ENCODE data around the gene MAK. TPM values are rescaled to one million over a fixed set of nuclear protein-coding genes. Genes with fewer than 3 reads are reported as not detected.
"Not testable (repeated sequence)": the region's sequence is repeated elsewhere in the genome, so short reads cannot be mapped to it uniquely, and the experiment has no call there.

MAK gene
- total RNA-seq, 4 donors from 2014 or later = 0.04 to 0.19 TPM; not detected in 2

- peak overlapping the region; percentile 86 to 96 (median 91) for H3K27ac ChIP-seq
- H3K4me1 ChIP-seq = peaks cover 5 to 52% (median 19%) of the 10 kb centered on the region in 3 donors
- DNase-seq = no peak
- intact Hi-C loops (cut with DNase I) = no loop called here
- WGBS, 2 donors = 0% methylated on average over 5 to 6 of the region's 6 CpGs
- H3K4me3 ChIP-seq = peak overlapping the region; percentile 60 to 83 (median 72)
- peaks cover 0 to 29% (median 0%) of the 10 kb centered on the region in 3 donors for H3K36me3 ChIP-seq
- H3K9me3 ChIP-seq = peaks cover 0 to 8% (median 0%) of the 10 kb centered on the region in 3 donors
- TF ChIP-seq CTCF (IDR thresholded peaks at IDR 0.05) = peak in 1 of 6 experiments; percentile 6
- TF ChIP-seq POLR2A (IDR thresholded peaks at IDR 0.05) = no peak
- H3K27me3 ChIP-seq = no peaks in the 10 kb centered on the region
These were observed 115.8 kb downstream of the MAK start for GRCh38 chr6:10722570-10722819.

- Histone ChIP-seq H3K27ac (peak overlapping the region; percentile 86 to 96 (median 91)), H3K4me1 (peaks cover 5 to 52% (median 19%) of the 10 kb centered on the region in 3 donors), H3K36me3 (peaks cover 0 to 24% (median 0%) of the 10 kb centered on the region in 3 donors), H3K4me3 (peak overlapping the region; percentile 60 to 83 (median 72)), H3K9me3 (peaks cover 0 to 8% (median 0%) of the 10 kb centered on the region in 3 donors), H3K27me3 (no peaks in the 10 kb centered on the region)
- 68 to 70% methylated on average over 10 of the region's 11 CpGs for WGBS, 2 donors
- DNase-seq = no peak
- TF ChIP-seq POLR2A (IDR thresholded peaks at IDR 0.05) (no peak), CTCF (IDR thresholded peaks at IDR 0.05) (no peak)
- intact Hi-C loops (cut with DNase I) = no loop called here
These were observed 116.3 kb downstream of the MAK start for GRCh38 chr6:10721850-10722569.

- 84 to 88% methylated on average over 11 to 15 of the region's 17 CpGs for whole genome bisulfite sequencing, 2 donors
- DNase-seq; intact Hi-C loops (cut with DNase I); H3K9me3 ChIP-seq; H3K27me3 ChIP-seq: not testable (repeated sequence)
- Histone ChIP-seq H3K27ac (peak overlapping the region; percentile 82 to 93 (median 86)), H3K36me3 (peaks cover 0 to 16% (median 0%) of the 10 kb centered on the region in 3 donors), H3K4me3 (peak overlapping the region; percentile 41 to 69 (median 63)), H3K4me1 (peaks cover 5 to 47% (median 19%) of the 10 kb centered on the region in 3 donors)
These were observed 117.1 kb downstream of the MAK start for GRCh38 chr6:10720960-10721849.

GRCh38 chr6:10720265-10720959 lies 117.9 kb downstream of the MAK start:
- Histone ChIP-seq H3K4me1 (peaks cover 5 to 41% (median 16%) of the 10 kb centered on the region in 3 donors), H3K9me3 (peaks cover 0 to 8% (median 0%) of the 10 kb centered on the region in 3 donors), H3K36me3 (peaks cover 0 to 8% (median 0%) of the 10 kb centered on the region in 3 donors), H3K27ac (peak overlapping the region; percentile 82 to 93 (median 86)), H3K27me3 (no peaks in the 10 kb centered on the region), H3K4me3 (peak overlapping the region; percentile 41 to 69 (median 63))
- no CpG with 5 or more reads among the region's 49 CpGs for WGBS, 2 donors
- intact Hi-C loops (cut with DNase I) = no loop called here
- no peak for DNase-seq
- TF ChIP-seq POLR2A (IDR thresholded peaks at IDR 0.05) (peak in 3 of 4 donors; percentile 25 to 47 (median 44)), CTCF (IDR thresholded peaks at IDR 0.05) (no peak)

GRCh38 chr6:10719964-10720264 lies 118.4 kb downstream of the MAK start:
- DNase-seq = no peak

More at GRCh38 chr6:10719964-10720264, 118.4 kb downstream of the MAK start:
- Histone ChIP-seq H3K27ac (peak overlapping the region; percentile 82 to 93 (median 86)), H3K36me3 (peaks cover 0 to 3% (median 0%) of the 10 kb centered on the region in 3 donors), H3K27me3 (no peaks in the 10 kb centered on the region), H3K9me3 (peaks cover 0 to 8% (median 0%) of the 10 kb centered on the region in 3 donors), H3K4me1 (peaks cover 5 to 36% (median 13%) of the 10 kb centered on the region in 3 donors), H3K4me3 (peak overlapping the region; percentile 41 to 69 (median 63))
- intact Hi-C loops (cut with DNase I) = no loop called here
- TF ChIP-seq POLR2A (IDR thresholded peaks at IDR 0.05) = no peak
- TF ChIP-seq CTCF (IDR thresholded peaks at IDR 0.05) = no peak
- 70% methylated on average over 2 of the region's 21 CpGs; no CpG with 5 or more reads in 1 of the 2 donors for WGBS, 2 donors

Data from esophagus squamous epithelium (tissue), 5 donors.